HFF-Myc (cell line): ENCODE results near the gene PPP2R2B.

Source experiments
- DNase-seq: peaks from one replicate; pipeline ENCODE4 v3.0.0-alpha.2; 2011; ENCODE audit warnings: low read depth; ENCODE audit errors: extremely low read depth
- H3K4me3 ChIP-seq: replicated peaks from 2 replicates; pipeline ENCODE4 v1.5.1; 2011; ENCODE audit warnings: low read depth, mild to moderate bottlenecking, control low read depth, low read length
- TF ChIP-seq, protein P1 (sequence below): IDR thresholded peaks from 2 replicates; pipeline ENCODE4 v1.5.1; 2012; ENCODE audit warnings: mild to moderate bottlenecking, low read depth, low read length, control low read depth; ENCODE audit errors: missing control alignments

Gene PPP2R2B

DNA sequence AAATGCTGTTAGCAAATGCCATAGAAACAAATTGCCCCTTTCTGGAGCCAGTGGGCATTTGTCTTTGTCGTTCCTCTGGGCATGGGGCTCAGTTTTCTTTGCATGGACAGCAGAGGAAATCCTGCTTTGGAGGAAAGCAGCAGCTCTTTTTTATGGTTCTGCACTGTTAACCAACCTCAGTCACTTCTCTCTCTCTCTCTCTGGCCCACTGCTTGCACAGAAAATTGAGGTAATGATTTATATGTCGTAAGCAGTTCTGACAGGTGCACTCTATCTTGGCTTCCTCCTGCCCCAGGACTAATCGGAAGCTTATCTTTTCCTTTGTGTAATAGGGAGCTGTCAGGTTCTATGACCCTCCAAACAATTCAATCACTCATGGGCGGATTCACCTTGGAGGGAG lies 202.9 kb downstream of the PPP2R2B start:
- TF ChIP-seq, protein P1, sequence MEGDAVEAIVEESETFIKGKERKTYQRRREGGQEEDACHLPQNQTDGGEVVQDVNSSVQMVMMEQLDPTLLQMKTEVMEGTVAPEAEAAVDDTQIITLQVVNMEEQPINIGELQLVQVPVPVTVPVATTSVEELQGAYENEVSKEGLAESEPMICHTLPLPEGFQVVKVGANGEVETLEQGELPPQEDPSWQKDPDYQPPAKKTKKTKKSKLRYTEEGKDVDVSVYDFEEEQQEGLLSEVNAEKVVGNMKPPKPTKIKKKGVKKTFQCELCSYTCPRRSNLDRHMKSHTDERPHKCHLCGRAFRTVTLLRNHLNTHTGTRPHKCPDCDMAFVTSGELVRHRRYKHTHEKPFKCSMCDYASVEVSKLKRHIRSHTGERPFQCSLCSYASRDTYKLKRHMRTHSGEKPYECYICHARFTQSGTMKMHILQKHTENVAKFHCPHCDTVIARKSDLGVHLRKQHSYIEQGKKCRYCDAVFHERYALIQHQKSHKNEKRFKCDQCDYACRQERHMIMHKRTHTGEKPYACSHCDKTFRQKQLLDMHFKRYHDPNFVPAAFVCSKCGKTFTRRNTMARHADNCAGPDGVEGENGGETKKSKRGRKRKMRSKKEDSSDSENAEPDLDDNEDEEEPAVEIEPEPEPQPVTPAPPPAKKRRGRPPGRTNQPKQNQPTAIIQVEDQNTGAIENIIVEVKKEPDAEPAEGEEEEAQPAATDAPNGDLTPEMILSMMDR: no peak
- no peak overlapping the region for H3K4me3 ChIP-seq
- no peak for DNase-seq

DNA sequence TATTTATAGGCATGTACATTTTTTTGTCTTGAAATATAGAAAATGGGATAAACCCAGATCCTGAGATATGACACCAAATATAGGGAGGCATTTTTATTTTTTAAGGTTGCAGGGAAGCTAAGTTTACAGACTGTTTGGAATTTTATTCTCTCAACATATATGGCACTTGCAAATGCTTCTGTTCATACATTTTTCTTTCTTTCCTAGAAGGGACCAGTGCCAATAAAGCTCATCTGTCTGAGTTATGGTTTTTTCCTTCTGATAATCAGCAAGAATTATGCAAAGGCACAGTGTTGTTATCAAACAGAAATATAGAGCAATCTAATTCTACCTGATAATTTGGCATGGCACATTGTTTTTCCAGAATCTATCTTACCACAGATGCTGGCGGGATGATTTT lies 205.7 kb downstream of the PPP2R2B start:
- H3K4me3 ChIP-seq: no peak overlapping the region
- TF ChIP-seq, protein P1: no peak
- DNase-seq: no peak

DNA sequence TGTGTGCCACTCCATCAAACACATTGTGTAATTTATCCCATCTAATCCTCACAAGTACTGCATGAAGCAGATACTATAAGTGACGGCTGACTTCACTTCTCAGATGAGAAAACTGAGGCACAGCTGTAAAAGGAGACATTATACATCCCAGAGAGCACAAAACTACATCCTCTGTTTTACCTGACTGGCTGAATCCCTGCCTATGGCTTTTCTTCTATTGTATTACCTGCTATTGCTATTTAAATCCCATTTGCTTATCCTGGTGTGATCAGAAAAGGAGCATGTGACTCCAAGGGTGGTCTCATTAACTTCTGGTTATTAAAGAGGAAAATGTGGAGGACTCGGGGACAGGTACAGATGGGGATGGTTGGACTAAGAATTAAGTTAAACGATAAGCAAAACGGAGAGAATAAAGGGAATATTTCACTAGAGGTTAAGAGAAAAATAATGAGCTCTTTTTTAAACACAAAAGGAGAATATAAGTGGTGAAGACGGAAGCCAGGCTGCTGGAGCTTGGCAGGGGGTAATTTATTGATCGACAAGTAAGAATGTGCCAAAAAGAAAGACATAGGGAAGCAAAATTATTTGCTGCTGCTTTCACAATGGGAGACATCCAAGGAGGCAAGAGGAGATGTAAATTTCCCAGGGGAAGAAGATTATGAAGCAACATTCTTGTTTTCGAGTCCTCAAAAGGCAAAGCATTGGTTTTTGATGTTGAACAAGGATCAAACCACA lies 206.8 kb downstream of the PPP2R2B start:
- no peak overlapping the region for H3K4me3 ChIP-seq
- no peak for DNase-seq
- TF ChIP-seq, protein P1: no peak

DNA sequence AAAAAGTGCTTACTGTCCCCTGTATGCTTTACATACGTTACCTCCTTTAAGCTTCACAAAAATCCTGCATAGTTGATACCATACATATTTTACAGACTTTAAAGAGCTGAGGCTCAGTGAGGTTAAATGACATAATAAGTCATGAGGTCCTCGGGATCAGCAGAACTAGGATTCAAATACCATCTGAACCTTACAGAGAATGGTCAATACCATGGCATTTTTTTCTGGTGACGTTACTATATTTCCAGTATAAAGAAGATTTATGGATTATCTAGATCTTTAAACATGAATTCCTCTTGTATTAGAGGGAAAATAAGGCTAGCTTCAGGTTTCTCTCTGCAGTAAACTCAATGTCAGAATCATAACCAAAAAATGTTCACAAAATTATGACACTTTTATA lies 208.9 kb downstream of the PPP2R2B start:
- DNase-seq: no peak
- TF ChIP-seq, protein P1: no peak
- no peak overlapping the region for H3K4me3 ChIP-seq

DNA sequence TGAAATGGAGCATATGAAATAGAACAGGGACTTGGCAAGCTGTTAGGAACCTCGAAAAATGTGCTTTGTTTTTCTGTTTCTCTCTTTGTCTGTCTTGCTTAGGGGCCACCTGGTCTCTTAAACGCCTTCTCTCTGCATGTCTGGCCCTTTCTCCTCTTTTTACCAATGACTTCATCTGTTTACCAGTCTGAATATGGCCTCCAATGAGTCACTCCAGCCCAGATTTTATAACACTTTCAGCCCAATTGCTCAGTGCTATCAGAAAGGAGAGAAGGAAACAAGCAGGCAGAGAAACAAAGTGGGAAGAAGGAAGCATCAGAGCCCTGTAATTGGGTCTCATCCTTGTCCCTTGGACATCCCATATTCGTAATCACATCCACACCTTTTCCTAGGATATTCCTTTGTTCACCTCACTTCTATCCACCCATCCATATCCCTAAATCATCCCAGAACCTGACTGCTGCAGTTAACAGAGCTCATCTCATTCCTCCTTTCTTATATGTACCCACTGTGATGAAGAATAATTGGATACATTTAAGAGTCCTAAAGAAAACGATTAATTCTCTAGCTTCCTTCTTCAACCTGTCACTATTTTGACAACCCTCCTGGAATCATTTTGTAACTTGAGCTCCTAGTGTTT lies 210.8 kb downstream of the PPP2R2B start:
- TF ChIP-seq, protein P1: no peak
- no peak for DNase-seq
- H3K4me3 ChIP-seq: no peak overlapping the region

DNA sequence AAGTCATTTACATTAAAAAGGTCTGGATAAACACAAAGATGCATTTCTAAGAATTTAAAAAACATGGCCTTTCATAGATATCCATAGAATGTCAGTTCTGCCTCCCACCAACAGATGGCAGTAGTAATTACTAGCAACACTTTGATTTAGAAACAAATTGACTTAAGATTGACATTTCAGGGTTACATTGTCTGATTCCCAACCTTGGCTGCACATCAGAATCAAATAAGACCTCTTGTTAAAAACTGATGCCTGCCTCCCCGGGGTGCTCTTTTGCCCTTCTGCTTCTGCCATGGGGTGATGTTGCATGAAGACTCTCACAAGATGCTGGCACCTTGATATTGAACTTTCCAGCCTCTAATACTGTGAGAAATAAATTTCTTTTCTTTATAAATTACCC lies 216.3 kb downstream of the PPP2R2B start:
- no peak for DNase-seq
- TF ChIP-seq, protein P1: peak; percentile 29
- H3K4me3 ChIP-seq: no peak overlapping the region
